Measurements from ENCODE around the gene NCOA5. TPM values are rescaled to one million over a fixed set of nuclear protein-coding genes. Genes with fewer than 3 reads are reported as not detected.

Gene NCOA5
- total RNA-seq, 1 donor = 14.5 TPM

GRCh38 chr20:46031014-46031569, 58.7 kb downstream of the NCOA5 start:
- H3K27me3 ChIP-seq (ENCODE audit: insufficient read depth, low read length) = peaks cover 43% of the 10 kb centered on the region

GRCh38 chr20:46030284-46031013, 59.3 kb downstream of the NCOA5 start:
- no peaks in the 10 kb centered on the region for H3K79me2 ChIP-seq (ENCODE audit: insufficient read depth, low read length)
- no peaks in the 10 kb centered on the region for H3K9me3 ChIP-seq (ENCODE audit: low read depth, low read length)
- H3K4me1 ChIP-seq (ENCODE audit: insufficient read depth, low read length) = no peaks in the 10 kb centered on the region
- DNase-seq (ENCODE audit: insufficient read length, low spot score, missing footprints) = peak; percentile 66
- TF ChIP-seq CTCF (IDR thresholded peaks at IDR 0.05; ENCODE audit: extremely low read depth, low read depth, low read length) = no peak
- no peaks in the 10 kb centered on the region for H3K36me3 ChIP-seq (ENCODE audit: insufficient read depth, low read length)
- no peak overlapping the region for H3K4me3 ChIP-seq (ENCODE audit: insufficient read depth, low read length)
- peaks cover 43% of the 10 kb centered on the region for H3K27me3 ChIP-seq (ENCODE audit: insufficient read depth, low read length)
- peaks cover 4% of the 10 kb centered on the region for H4K20me1 ChIP-seq (ENCODE audit: insufficient read depth, low read length)
- no peak overlapping the region for H3K27ac ChIP-seq (ENCODE audit: low read depth, low read length)
- H2AFZ ChIP-seq (ENCODE audit: low read length) = no peak overlapping the region
- H3K4me2 ChIP-seq (ENCODE audit: insufficient read depth, low read length) = no peak overlapping the region

More at GRCh38 chr20:46031014-46031569, 58.7 kb downstream of the NCOA5 start:
- Histone ChIP-seq H4K20me1 (ENCODE audit: insufficient read depth, low read length) (peaks cover 4% of the 10 kb centered on the region), H3K4me3 (ENCODE audit: insufficient read depth, low read length) (no peak overlapping the region), H3K79me2 (ENCODE audit: insufficient read depth, low read length) (no peaks in the 10 kb centered on the region), H3K9me3 (ENCODE audit: low read depth, low read length) (no peaks in the 10 kb centered on the region), H3K27ac (ENCODE audit: low read depth, low read length) (no peak overlapping the region), H3K36me3 (ENCODE audit: insufficient read depth, low read length) (no peaks in the 10 kb centered on the region), H3K4me1 (ENCODE audit: insufficient read depth, low read length) (no peaks in the 10 kb centered on the region), H3K4me2 (ENCODE audit: insufficient read depth, low read length) (no peak overlapping the region), H2AFZ (ENCODE audit: low read length) (no peak overlapping the region)
- peak; percentile 62 for DNase-seq (ENCODE audit: insufficient read length, low spot score, missing footprints)
- TF ChIP-seq CTCF (IDR thresholded peaks at IDR 0.05; ENCODE audit: extremely low read depth, low read depth, low read length) = no peak

- no peak within 1 kb of the TSS for H3K27ac ChIP-seq (ENCODE audit: low read depth, low read length)
- no peaks in the 10 kb centered on the region for H3K9me3 ChIP-seq (ENCODE audit: low read depth, low read length)
- no peak within 1 kb of the TSS for H3K4me3 ChIP-seq (ENCODE audit: insufficient read depth, low read length)
- peaks cover 4% of the 10 kb centered on the region for H4K20me1 ChIP-seq (ENCODE audit: insufficient read depth, low read length)
- peak; percentile 75 for DNase-seq (ENCODE audit: insufficient read length, low spot score, missing footprints)
- H3K4me2 ChIP-seq (ENCODE audit: insufficient read depth, low read length) = no peak within 1 kb of the TSS
- no peaks in the 10 kb centered on the region for H3K79me2 ChIP-seq (ENCODE audit: insufficient read depth, low read length)
- H3K36me3 ChIP-seq (ENCODE audit: insufficient read depth, low read length) = no peaks in the 10 kb centered on the region
- no peak for TF ChIP-seq CTCF (IDR thresholded peaks at IDR 0.05; ENCODE audit: extremely low read depth, low read depth, low read length)
- no peak within 1 kb of the TSS for H2AFZ ChIP-seq (ENCODE audit: low read length)
- peaks cover 48% of the 10 kb centered on the region for H3K27me3 ChIP-seq (ENCODE audit: insufficient read depth, low read length)
- no peaks in the 10 kb centered on the region for H3K4me1 ChIP-seq (ENCODE audit: insufficient read depth, low read length)
Observed at GRCh38 chr20:46028772-46029371, 60.9 kb downstream of the NCOA5 start, which contains the start of gene SLC12A5. SLC12A5 (plus strand) TSS chr20:46029215; CDS start chr20:46029345, 130 bp downstream.

GRCh38 chr20:46028110-46028509, 61.7 kb downstream of the NCOA5 start:
- no peak for TF ChIP-seq CTCF (IDR thresholded peaks at IDR 0.05; ENCODE audit: extremely low read depth, low read depth, low read length)
- Histone ChIP-seq H3K4me1 (ENCODE audit: insufficient read depth, low read length) (no peaks in the 10 kb centered on the region), H2AFZ (ENCODE audit: low read length) (no peak overlapping the region), H4K20me1 (ENCODE audit: insufficient read depth, low read length) (peaks cover 4% of the 10 kb centered on the region), H3K27ac (ENCODE audit: low read depth, low read length) (no peak overlapping the region), H3K36me3 (ENCODE audit: insufficient read depth, low read length) (no peaks in the 10 kb centered on the region), H3K9me3 (ENCODE audit: low read depth, low read length) (no peaks in the 10 kb centered on the region), H3K4me3 (ENCODE audit: insufficient read depth, low read length) (no peak overlapping the region), H3K79me2 (ENCODE audit: insufficient read depth, low read length) (no peaks in the 10 kb centered on the region), H3K27me3 (ENCODE audit: insufficient read depth, low read length) (peaks cover 52% of the 10 kb centered on the region), H3K4me2 (ENCODE audit: insufficient read depth, low read length) (no peak overlapping the region)
- DNase-seq (ENCODE audit: insufficient read length, low spot score, missing footprints) = peak; percentile 83

Data from osteoblast (primary cell).